ENCODE results near the gene NAE1.
"Not testable (repeated sequence)": the region's sequence is repeated elsewhere in the genome, so short reads cannot be mapped to it uniquely, and the experiment has no call there.

The NAE1 gene

DNA sequence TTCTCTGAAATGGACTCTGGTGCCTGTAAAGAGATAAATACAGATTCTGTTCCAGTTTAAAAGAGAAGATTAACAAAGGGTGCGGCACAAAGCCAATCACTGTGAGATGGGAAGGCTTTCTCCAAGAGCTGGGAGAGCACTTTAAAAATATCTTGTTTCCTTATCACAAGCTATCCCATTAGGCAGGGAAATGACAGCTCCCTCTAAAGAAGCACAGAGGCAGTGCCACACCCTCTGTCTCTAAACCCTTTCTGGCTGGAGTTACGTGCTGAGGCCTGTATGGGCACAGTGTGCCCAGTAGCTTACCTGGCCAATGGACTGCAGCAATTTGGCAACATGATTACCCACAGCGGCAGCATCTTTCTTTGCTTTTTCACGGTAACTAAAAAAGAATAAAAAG is 20.4 kb downstream of the NAE1 start:
- no peak overlapping the region for H3K9ac ChIP-seq
- peaks cover 97% of the 10 kb centered on the region for H3K36me3 ChIP-seq
- H3K4me1 ChIP-seq, result no peaks in the 10 kb centered on the region
- no peaks in the 10 kb centered on the region for H4K20me1 ChIP-seq
- no peak overlapping the region for H3K4me3 ChIP-seq
- H3K9me3 ChIP-seq, result no peaks in the 10 kb centered on the region
- H3K4me2 ChIP-seq, result no peak overlapping the region
- no peak overlapping the region for H3K27ac ChIP-seq
- H3K27me3 ChIP-seq, result no peaks in the 10 kb centered on the region
- no peak for TF ChIP-seq Cebpa-rat (IDR thresholded peaks at IDR 0.05)

DNA sequence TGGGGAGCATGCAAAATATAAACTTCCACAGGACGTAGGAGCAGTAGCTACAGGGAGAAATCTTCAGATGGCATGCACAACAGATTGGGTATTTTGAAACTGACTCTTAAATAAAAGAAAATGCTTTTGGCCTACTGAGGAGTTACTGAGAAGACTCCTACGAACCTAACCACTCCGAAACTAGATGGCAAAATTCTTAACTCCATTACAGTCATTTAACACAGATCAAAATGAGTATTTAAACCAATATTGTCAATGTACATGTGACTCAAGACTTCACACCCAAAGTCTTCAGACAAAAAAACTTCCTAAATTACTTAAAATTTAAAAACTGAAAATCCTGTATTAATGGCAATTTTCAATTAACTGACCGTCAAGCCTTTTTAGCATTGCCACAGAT is 21.0 kb downstream of the NAE1 start:
- H4K20me1 ChIP-seq, result no peaks in the 10 kb centered on the region
- no peak overlapping the region for H3K4me3 ChIP-seq
- H3K4me2 ChIP-seq, result no peak overlapping the region
- no peaks in the 10 kb centered on the region for H3K27me3 ChIP-seq
- H3K27ac ChIP-seq, result no peak overlapping the region
- no peaks in the 10 kb centered on the region for H3K4me1 ChIP-seq
- H3K9me3 ChIP-seq, result no peaks in the 10 kb centered on the region
- TF ChIP-seq Cebpa-rat (IDR thresholded peaks at IDR 0.05), result no peak
- H3K9ac ChIP-seq, result no peak overlapping the region
- peaks cover 97% of the 10 kb centered on the region for H3K36me3 ChIP-seq

DNA sequence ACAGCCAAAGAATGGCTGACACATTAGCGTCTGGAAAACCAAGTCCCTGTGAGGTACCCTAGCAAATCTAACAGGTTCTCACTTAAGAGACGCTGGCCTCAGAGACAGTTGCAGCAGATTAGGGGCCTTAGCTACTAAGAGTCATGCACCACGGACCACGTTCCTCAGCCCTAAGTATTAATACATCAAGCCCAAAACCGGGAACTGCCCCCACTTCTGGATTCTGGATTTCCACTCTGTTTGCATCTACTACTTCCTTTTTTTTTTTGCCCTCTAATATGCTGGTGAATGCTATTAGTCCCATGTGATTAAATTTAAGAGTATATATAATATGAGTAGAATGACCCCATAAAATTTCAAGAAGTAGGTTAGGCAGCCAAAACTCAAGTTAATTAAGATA is 28.6 kb downstream of the NAE1 start:
- no peaks in the 10 kb centered on the region for H3K27me3 ChIP-seq
- no peak overlapping the region for H3K4me3 ChIP-seq
- no peaks in the 10 kb centered on the region for H4K20me1 ChIP-seq
- no peak overlapping the region for H3K4me2 ChIP-seq
- peaks cover 64% of the 10 kb centered on the region for H3K36me3 ChIP-seq
- no peak overlapping the region for H3K27ac ChIP-seq
- H3K4me1 ChIP-seq, result no peaks in the 10 kb centered on the region
- H3K9ac ChIP-seq, result no peak overlapping the region
- no peak for TF ChIP-seq Cebpa-rat (IDR thresholded peaks at IDR 0.05)
- peaks cover 5% of the 10 kb centered on the region; the same call in 1 of the 2 replicates for H3K9me3 ChIP-seq

DNA sequence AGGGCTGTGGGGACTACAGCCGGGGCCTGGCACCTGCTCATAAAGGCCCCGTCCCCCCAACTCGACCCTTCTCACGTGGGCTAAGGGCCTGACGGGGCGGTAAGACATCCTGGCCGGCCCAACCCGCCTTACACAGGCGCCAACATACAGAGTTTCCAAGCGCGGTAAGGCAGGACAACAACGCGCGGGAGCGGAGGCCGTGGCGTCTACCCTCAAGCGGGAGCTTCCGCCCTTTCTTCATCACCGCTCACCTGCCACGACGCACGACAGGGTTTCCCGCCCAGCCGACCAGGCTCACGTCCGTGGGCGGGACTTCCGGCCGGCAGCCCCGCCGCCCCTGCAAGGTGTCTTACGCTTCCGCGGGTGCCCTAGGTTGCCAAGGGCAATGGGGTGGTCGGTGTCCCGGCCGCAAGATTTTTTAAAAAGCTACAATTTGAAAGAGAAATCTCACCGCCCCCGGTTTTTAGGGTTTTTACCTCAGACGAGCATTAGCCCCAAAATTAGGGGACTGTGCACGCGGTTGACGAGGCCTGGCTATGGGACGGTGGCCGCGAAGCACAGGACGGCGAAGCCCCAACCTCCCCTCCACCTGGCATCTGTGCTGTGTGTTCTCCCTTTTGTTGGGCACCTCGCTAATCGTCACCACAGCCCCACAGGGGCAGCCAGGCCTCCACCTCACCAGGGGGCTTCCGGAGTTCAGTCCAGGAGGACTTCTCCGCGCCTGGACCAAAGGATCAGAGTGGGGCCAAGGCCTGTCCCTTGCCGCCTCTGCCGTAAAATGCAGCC is 29.3 kb downstream of the NAE1 start, which contains the start of gene TERB1:
Gene TERB1 (minus strand): TSS at position 265 of the 786 bp plus-strand sequence. CDS start 4,786 bp downstream, outside the sequence.
- no peak within 1 kb of the TSS for H3K4me3 ChIP-seq
- no peak within 1 kb of the TSS for H3K4me2 ChIP-seq
- no peaks in the 10 kb centered on the region for H3K4me1 ChIP-seq
- H4K20me1 ChIP-seq, result no peaks in the 10 kb centered on the region
- peaks cover 5% of the 10 kb centered on the region; the same call in 1 of the 2 replicates for H3K9me3 ChIP-seq
- H3K27ac ChIP-seq, result no peak within 1 kb of the TSS
- peaks cover 58% of the 10 kb centered on the region for H3K36me3 ChIP-seq
- H3K9ac ChIP-seq, result no peak within 1 kb of the TSS
- TF ChIP-seq Cebpa-rat (IDR thresholded peaks at IDR 0.05), result no peak
- no peaks in the 10 kb centered on the region for H3K27me3 ChIP-seq

DNA sequence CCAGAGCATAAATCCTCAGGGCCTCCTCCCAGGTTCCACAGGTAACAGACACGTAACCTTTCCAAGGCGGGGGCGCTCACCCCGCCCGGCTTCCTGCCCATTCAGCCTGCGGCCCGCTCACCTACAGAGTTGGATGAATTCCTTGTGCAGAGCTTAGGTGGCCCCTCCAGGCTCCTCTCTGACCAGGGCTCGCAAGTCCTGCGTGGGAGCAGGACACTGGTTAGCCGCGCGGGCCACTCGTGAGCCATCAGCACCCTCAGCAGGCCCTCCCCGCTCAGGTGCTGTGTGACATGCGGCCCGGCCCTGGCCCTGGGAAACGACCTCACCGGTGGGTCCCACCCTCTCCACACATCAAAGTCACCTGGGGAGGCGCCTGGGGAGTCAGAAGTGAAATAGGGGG is 29.9 kb downstream of the NAE1 start:
- Histone ChIP-seq H3K4me2 (no peak overlapping the region), H3K4me1 (no peaks in the 10 kb centered on the region), H3K27me3 (no peaks in the 10 kb centered on the region), H4K20me1 (no peaks in the 10 kb centered on the region), H3K36me3 (peaks cover 53% of the 10 kb centered on the region), H3K9me3 (peaks cover 5% of the 10 kb centered on the region; the same call in 1 of the 2 replicates), H3K4me3 (no peak overlapping the region), H3K9ac (no peak overlapping the region), H3K27ac (no peak overlapping the region)
- TF ChIP-seq Cebpa-rat (IDR thresholded peaks at IDR 0.05), result no peak

DNA sequence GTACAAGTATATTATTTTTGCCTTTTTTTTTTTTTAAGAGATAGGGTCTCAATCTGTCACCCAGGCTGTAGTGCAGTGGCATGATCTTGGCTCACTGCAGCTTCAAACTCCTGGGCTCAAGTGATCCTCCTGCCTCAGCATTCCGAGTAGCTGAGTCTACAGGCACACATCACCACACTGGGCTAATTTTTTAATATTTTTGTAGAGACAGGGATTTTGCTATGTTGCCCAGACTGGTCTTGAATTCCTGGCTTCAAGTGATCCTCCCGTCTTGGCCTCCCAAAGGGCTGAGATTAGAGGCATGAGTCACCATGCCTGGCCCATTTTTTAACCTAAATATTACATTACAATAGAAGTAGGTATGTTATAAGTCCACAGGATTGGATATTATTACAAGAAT is 32.6 kb downstream of the NAE1 start:
- no peak overlapping the region for H3K9ac ChIP-seq
- no peak overlapping the region for H3K27ac ChIP-seq
- no peak overlapping the region for H3K4me2 ChIP-seq
- H3K27me3 ChIP-seq, result no peaks in the 10 kb centered on the region
- H3K4me3 ChIP-seq, result no peak overlapping the region
- H3K9me3 ChIP-seq, result peaks cover 5% of the 10 kb centered on the region; the same call in 1 of the 2 replicates
- H4K20me1 ChIP-seq, result no peaks in the 10 kb centered on the region
- H3K36me3 ChIP-seq, result peaks cover 26% of the 10 kb centered on the region
- TF ChIP-seq Cebpa-rat (IDR thresholded peaks at IDR 0.05), result no peak
- no peaks in the 10 kb centered on the region for H3K4me1 ChIP-seq

DNA sequence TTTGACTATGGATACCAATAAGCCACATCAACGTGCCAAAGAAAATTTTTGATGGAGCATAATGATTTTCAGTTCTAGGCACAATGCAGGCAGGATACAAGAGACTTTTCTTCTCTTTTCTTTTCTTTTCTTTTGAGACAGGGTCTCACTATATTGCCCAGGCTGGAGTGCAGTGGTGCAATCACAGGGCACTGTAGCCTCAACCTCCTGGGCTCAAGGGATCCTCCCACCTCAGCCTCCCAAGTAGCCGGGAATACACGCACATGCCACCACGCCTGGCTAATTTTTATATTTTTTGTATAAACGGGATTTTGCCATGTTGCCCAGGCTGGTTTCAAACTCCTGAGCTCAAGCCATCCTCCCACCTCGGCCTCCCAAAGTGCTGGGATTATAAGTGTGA is 36.8 kb downstream of the NAE1 start:
- not testable (repeated sequence) for H3K36me3 ChIP-seq, H3K4me1 ChIP-seq, H3K9me3 ChIP-seq, H3K9ac ChIP-seq, H4K20me1 ChIP-seq, H3K4me3 ChIP-seq, H3K4me2 ChIP-seq, H3K27me3 ChIP-seq, H3K27ac ChIP-seq

DNA sequence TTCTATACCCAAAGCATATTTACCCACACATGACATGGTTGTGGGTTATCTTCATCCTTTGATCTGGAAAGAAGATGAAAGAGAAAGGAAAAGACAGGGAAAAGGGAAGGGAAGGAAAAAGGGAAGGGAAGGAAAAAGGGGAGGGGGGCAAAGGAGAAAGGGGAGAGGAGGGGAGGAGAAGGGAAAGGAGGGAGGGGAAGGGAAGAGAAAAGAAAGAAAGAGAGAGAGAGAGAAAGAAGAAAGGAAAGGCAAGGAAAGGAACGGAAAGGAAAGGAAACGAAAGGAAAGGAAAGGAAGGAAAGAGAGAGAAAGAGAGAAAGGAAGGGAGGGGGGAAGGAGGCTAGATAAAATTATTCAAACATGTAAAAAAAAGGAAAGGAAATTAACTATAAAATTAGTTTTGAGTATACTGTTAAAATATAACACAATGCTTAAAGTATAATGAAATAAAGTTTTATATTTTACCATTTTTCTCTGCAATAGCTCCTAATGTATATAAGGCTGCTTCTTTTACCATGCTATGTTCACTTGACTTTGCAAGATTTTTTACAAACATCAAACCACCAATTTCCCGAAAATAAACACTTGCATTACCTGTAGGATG is 40.5 kb downstream of the NAE1 start:
- no peaks in the 10 kb centered on the region for H3K27me3 ChIP-seq
- H3K4me2 ChIP-seq, result no peak overlapping the region
- H3K36me3 ChIP-seq, result no peaks in the 10 kb centered on the region
- H3K27ac ChIP-seq, result no peak overlapping the region
- no peaks in the 10 kb centered on the region for H3K9me3 ChIP-seq
- H3K4me1 ChIP-seq, result peaks cover 7% of the 10 kb centered on the region
- H3K4me3 ChIP-seq, result no peak overlapping the region
- H4K20me1 ChIP-seq, result no peaks in the 10 kb centered on the region
- no peak overlapping the region for H3K9ac ChIP-seq
- TF ChIP-seq Cebpa-rat (IDR thresholded peaks at IDR 0.05), result no peak

DNA sequence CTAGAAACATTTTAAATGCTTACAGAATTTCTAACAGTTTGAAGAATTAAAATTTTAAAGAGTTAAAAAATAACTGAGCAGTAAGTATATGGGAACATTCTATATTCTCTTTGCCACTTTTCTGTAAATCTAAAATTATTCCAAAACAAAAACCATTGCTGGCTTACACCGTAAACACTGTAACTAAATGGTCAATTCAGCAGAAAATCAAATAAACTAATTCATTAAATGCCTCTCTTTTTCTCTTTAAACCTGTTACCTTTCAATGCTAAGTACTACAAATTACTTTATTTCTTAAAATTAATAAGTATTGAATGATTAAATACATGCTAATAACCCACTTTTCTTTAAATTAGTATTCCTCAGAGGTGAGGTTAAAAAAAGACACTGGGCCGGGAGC is 43.3 kb downstream of the NAE1 start:
- H3K27me3 ChIP-seq, result no peaks in the 10 kb centered on the region
- H3K4me2 ChIP-seq, result no peak overlapping the region
- H3K9ac ChIP-seq, result no peak overlapping the region
- no peak overlapping the region for H3K4me3 ChIP-seq
- TF ChIP-seq Cebpa-rat (IDR thresholded peaks at IDR 0.05), result no peak
- no peaks in the 10 kb centered on the region for H4K20me1 ChIP-seq
- H3K27ac ChIP-seq, result no peak overlapping the region
- H3K36me3 ChIP-seq, result no peaks in the 10 kb centered on the region
- peaks cover 7% of the 10 kb centered on the region for H3K4me1 ChIP-seq
- H3K9me3 ChIP-seq, result no peaks in the 10 kb centered on the region

DNA sequence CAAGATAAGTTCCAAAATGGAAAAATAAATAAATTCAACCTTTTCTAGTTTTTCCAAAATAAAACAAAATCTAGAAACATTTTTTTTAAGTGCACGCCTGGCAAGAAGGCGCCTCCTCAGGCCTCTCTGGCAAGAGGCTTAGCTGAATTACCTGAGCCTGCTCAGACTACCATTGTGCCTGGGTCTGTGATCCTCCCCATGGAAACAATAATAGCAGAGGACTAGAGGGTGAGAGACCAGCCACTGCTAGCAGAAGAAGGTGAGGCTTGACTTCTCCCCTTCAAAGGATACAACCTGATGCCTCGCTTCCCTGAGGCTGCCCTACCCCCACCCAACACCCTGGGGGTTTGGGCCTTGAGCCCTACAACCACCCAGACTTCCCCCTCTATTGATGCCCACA is 44.2 kb downstream of the NAE1 start:
- H3K27ac ChIP-seq, result no peak overlapping the region
- H4K20me1 ChIP-seq, result no peaks in the 10 kb centered on the region
- H3K4me2 ChIP-seq, result peak overlapping the region; percentile 20; the same call in 1 of the 2 replicates
- H3K27me3 ChIP-seq, result no peaks in the 10 kb centered on the region
- TF ChIP-seq Cebpa-rat (IDR thresholded peaks at IDR 0.05), result no peak
- H3K4me1 ChIP-seq, result peaks cover 7% of the 10 kb centered on the region
- H3K9me3 ChIP-seq, result no peaks in the 10 kb centered on the region
- H3K36me3 ChIP-seq, result no peaks in the 10 kb centered on the region
- no peak overlapping the region for H3K4me3 ChIP-seq
- no peak overlapping the region for H3K9ac ChIP-seq
